ENCODE measurements around the gene NLGN1. TPM values are rescaled to one million over a fixed set of nuclear protein-coding genes. Genes with fewer than 3 reads are reported as not detected.

The NLGN1 gene
- total and polyA plus RNA-seq, 2 of the 8 experiments (the other 6 are each of a cell fraction or from before 2014, with no cell fraction given): 7.8 to 14.8 TPM

DNA sequence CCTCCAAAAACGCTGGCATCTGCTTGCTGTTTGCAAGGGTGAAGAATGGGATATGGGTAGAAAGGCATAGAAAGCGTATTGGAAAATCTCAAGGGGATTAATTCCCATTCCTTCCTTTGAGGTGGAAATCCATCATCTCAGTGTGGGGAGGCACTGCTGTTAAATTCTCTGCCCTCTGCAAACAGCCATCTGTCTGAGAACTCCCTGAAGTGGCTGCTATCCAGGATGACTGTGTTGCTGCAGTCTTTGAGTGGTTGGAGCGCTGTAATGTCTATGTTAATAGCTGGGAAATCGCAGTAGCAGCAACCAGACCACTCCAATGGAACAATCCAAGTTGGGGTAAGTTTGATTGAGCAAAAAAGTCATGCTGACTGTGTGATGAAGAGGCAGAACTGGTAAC lies 625.9 kb downstream of the NLGN1 start:
- Histone ChIP-seq H3K18ac (ENCODE audit: extremely low read depth, low read length) (no peak overlapping the region), H3K79me1 (ENCODE audit: low read depth, low read length) (no peaks in the 10 kb centered on the region), H4K91ac (replicated peaks; ENCODE audit: insufficient read length, low read length) (peak overlapping the region; percentile 25), H3K36me3 (ENCODE audit: control insufficient read depth in 2 of 4, insufficient read depth in 4 of 4, low read length in 3 of 4) (no peaks in the 10 kb centered on the region), H2BK120ac (replicated peaks; ENCODE audit: low read depth, low read length) (no peak overlapping the region), H3K27me3 (replicated peaks in 1 of 4; ENCODE audit: control insufficient read depth in 3 of 4, extremely low read depth in 1 of 4, insufficient read depth in 3 of 4, low read length in 3 of 4) (peaks cover 0 to 1% (median 0%) of the 10 kb centered on the region in 4 experiments; a peak in 1 of 7 replicates), H2AK5ac (ENCODE audit: low read depth, low read length) (no peak overlapping the region), H3K4me3 (ENCODE audit: extremely low read depth in 1 of 4, insufficient read depth in 2 of 4, low read depth in 3 of 4, low read length in 4 of 4) (no peak overlapping the region), H3K9ac (replicated peaks in 1 of 4; ENCODE audit: extremely low read depth in 1 of 4, low read depth in 3 of 4, low read length in 3 of 4) (no peak overlapping the region), H3K27ac (ENCODE audit: low read depth, low read length) (no peak overlapping the region), H2AFZ (ENCODE audit: low read length) (peak overlapping the region; percentile 42; the same call in 1 of the 2 replicates), H2BK15ac (ENCODE audit: low read length) (no peak overlapping the region), H3K4ac (replicated peaks; ENCODE audit: insufficient read length, low read depth, low read length) (no peak overlapping the region), H3K23me2 (ENCODE audit: low read depth, low read length) (no peaks in the 10 kb centered on the region), H3K4me2 (ENCODE audit: insufficient read depth in 1 of 2, low read depth in 2 of 2, low read length in 2 of 2) (no peak overlapping the region), H2BK5ac (ENCODE audit: low read depth, low read length) (no peak overlapping the region), H4K8ac (ENCODE audit: extremely low read depth, insufficient read depth, low read length) (no peak overlapping the region; the same call in 1 of the 2 replicates), H3K79me2 (ENCODE audit: control insufficient read depth in 1 of 2, insufficient read depth in 2 of 2, low read length in 2 of 2) (no peaks in the 10 kb centered on the region), H3K9me3 (ENCODE audit: insufficient read depth in 2 of 2, low read depth in 1 of 2, low read length in 1 of 2) (peaks cover 4 to 5% of the 10 kb centered on the region in 2 experiments; a peak in 2 of 4 replicates), H3K4me1 (replicated peaks in 1 of 4; ENCODE audit: control insufficient read depth in 3 of 4, insufficient read depth in 4 of 4, low read length in 3 of 4) (peaks cover 0 to 3% (median under 1%) of the 10 kb centered on the region in 4 experiments; a peak in 1 of 7 replicates), H3K23ac (ENCODE audit: insufficient read length) (no peak overlapping the region), H2BK20ac (ENCODE audit: low read length) (0 out of 2 replicates have a peak overlapping the region, but pooled peaks have one; percentile 66), H3K56ac (replicated peaks; ENCODE audit: insufficient read length, low read depth, low read length) (no peak overlapping the region), H4K20me1 (replicated peaks in 1 of 2; ENCODE audit: control insufficient read depth in 1 of 2, insufficient read depth in 2 of 2, low read length in 2 of 2) (no peaks in the 10 kb centered on the region), H4K5ac (ENCODE audit: insufficient read length, low read depth, low read length) (no peak overlapping the region), H3K14ac (ENCODE audit: insufficient read length) (no peak overlapping the region), H2BK12ac (ENCODE audit: low read depth, low read length) (no peak overlapping the region)
- POLR2A ChIA-PET (ENCODE audit: partially characterized antibody): interaction anchor here (0.7 kb wide), 1 partner anchor 11 kb away, joined by 3 read pairs; no protein-coding TSS in a partner anchor
- CTCF ChIA-PET (ENCODE audit: partially characterized antibody): interaction anchor here (0.6 to 1.5 kb wide), 4 partner anchors 14 to 610 kb away, joined by 3 to 5 read pairs (median 4); no protein-coding TSS in a partner anchor
- no peak for DNase-seq (ENCODE audit: low read depth in 1 of 2, low spot score in 2 of 2)
- WGBS, 2 experiments (ENCODE audit: extremely low coverage in 1 of 2, insufficient coverage in 1 of 2, insufficient read length in 1 of 2, insufficient replicate concordance in 2 of 2, low coverage in 1 of 2, low lambda C conversion rate in 2 of 2, missing lambda C conversion rate in 1 of 2): 78% methylated on average over 4 of the region's 4 CpGs; no CpG with 5 or more reads in 1 of the 2 experiments
- no peak for FAIRE-seq
- TF ChIP-seq JUND (IDR thresholded peaks at IDR 0.05; ENCODE audit: low read length): no peak
- no peak for TF ChIP-seq PHF8 (conservative IDR thresholded peaks at IDR 0.05; ENCODE audit: low read depth, low read length)
- no peak for TF ChIP-seq SP1 (IDR thresholded peaks at IDR 0.05; ENCODE audit: low read depth, low read length)
- no peak for TF ChIP-seq ZNF274 (IDR thresholded peaks at IDR 0.05; ENCODE audit: borderline replicate concordance, extremely low read depth, low read length)
- TF ChIP-seq KDM5A (IDR thresholded peaks at IDR 0.05; ENCODE audit: low read length): no peak
- no peak for TF ChIP-seq EZH2 (IDR thresholded peaks at IDR 0.05; ENCODE audit: low read depth, low read length, severe bottlenecking)
- TF ChIP-seq, protein P1, sequence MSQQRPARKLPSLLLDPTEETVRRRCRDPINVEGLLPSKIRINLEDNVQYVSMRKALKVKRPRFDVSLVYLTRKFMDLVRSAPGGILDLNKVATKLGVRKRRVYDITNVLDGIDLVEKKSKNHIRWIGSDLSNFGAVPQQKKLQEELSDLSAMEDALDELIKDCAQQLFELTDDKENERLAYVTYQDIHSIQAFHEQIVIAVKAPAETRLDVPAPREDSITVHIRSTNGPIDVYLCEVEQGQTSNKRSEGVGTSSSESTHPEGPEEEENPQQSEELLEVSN (IDR thresholded peaks at IDR 0.05): no peak
- TF ChIP-seq TCF12 (IDR thresholded peaks at IDR 0.05; ENCODE audit: low read depth, low read length): no peak
- no peak for TF ChIP-seq BRCA1 (IDR thresholded peaks at IDR 0.05; ENCODE audit: low read depth, low read length)
- TF ChIP-seq KDM4A (IDR thresholded peaks at IDR 0.05; ENCODE audit: low read depth, low read length, severe bottlenecking): no peak
- TF ChIP-seq SRF (IDR thresholded peaks at IDR 0.05; ENCODE audit: low read depth, low read length): no peak
- no peak for TF ChIP-seq TAF7 (optimal IDR thresholded peaks at IDR 0.05; ENCODE audit: borderline replicate concordance, low read depth, low read length)
- no peak for TF ChIP-seq CHD1 (IDR thresholded peaks at IDR 0.05; ENCODE audit: low read depth, low read length)
- no peak for TF ChIP-seq CHD2 (IDR thresholded peaks at IDR 0.05; ENCODE audit: low read length)
